K562 (cell line): ENCODE results near the gene GALNS. TPM values are rescaled to one million over a fixed set of nuclear protein-coding genes. Genes with fewer than 3 reads are reported as not detected.

ENCODE experiments used
- BRF1 ChIP-seq: IDR thresholded peaks from 3 replicates; pipeline ENCODE4 v1.6.1; 2011; ENCODE audit warnings: borderline replicate concordance, mild to moderate bottlenecking; ENCODE audit not compliant: insufficient read length; ENCODE audit errors: extremely low read depth
- CHD4 ChIP-seq: fragments of 200-600 bp; sonication (generic); IDR thresholded peaks from 3 replicates; pipeline ENCODE4 v1.6.1; 2012; ENCODE audit warnings: low read depth, mild to moderate bottlenecking, mixed read lengths, low read length, inconsistent platforms; ENCODE audit not compliant: insufficient read depth, insufficient replicate concordance, poor library complexity, severe bottlenecking
- CREBBP ChIP-seq: IDR thresholded peaks from one replicate; pipeline ENCODE4 v1.6.1; 2012; ENCODE audit warnings: low read depth, mild to moderate bottlenecking, control low read depth, inconsistent platforms, low read length
- EP400 ChIP-seq: fragments of 450-650 bp; IDR thresholded peaks from 2 replicates; pipeline ENCODE4 v1.6.1; 2017; ENCODE audit warnings: antibody characterized with exemption, mild to moderate bottlenecking, moderate library complexity
- FOXO4 ChIP-seq: fragments of 450-650 bp; formaldehyde crosslinking; IDR thresholded peaks from 2 replicates; pipeline ENCODE4 v1.4.0; 2020; ENCODE audit warnings: mild to moderate bottlenecking, moderate library complexity
- KDM5B ChIP-seq: fragments of 200-600 bp; sonication (generic); IDR thresholded peaks from 2 replicates; pipeline ENCODE4 v1.6.1; 2012; ENCODE audit warnings: low read depth, mild to moderate bottlenecking, moderate library complexity, low read length, control low read depth, inconsistent platforms; ENCODE audit not compliant: insufficient replicate concordance
- NR3C1 ChIP-seq: sonication (generic); formaldehyde crosslinking; IDR thresholded peaks from 2 replicates; pipeline ENCODE4 v1.8.1; 2022; ENCODE audit warnings: missing genetic modification reagents
- PRDM10 ChIP-seq: fragments of 450-650 bp; IDR thresholded peaks from 2 replicates; pipeline ENCODE4 v1.6.1; 2018; ENCODE audit not compliant: partially characterized antibody
- RBBP5 ChIP-seq: fragments of 200-600 bp; sonication (generic); IDR thresholded peaks from 2 replicates; pipeline ENCODE4 v1.6.1; 2012; ENCODE audit warnings: borderline replicate concordance, mild to moderate bottlenecking, low read length, control low read depth, inconsistent platforms; ENCODE audit not compliant: insufficient read depth, poor library complexity, severe bottlenecking
- SFPQ ChIP-seq: fragments of 200-400 bp; formaldehyde crosslinking; IDR thresholded peaks from 2 replicates; pipeline ENCODE4 v1.6.1; 2017; ENCODE audit warnings: mild to moderate bottlenecking, low read depth, low read length, moderate library complexity
- SLC30A9 ChIP-seq: fragments of 250-450 bp; sonication (Bioruptor Pico); IDR thresholded peaks from 2 replicates; pipeline ENCODE4 v1.8.0; 2022; ENCODE audit warnings: mild to moderate bottlenecking, moderate library complexity
- ZBTB5 ChIP-seq: fragments of 450-650 bp; IDR thresholded peaks from 2 replicates; pipeline ENCODE4 v1.6.1; 2017; ENCODE audit warnings: antibody characterized with exemption
- ZBTB7A ChIP-seq: IDR thresholded peaks from 2 replicates; pipeline ENCODE4 v1.6.1; 2011; ENCODE audit warnings: low read depth, mild to moderate bottlenecking, low read length, moderate library complexity, borderline replicate concordance; ENCODE audit not compliant: control insufficient read depth
- ZFPM2 ChIP-seq: fragments of 250-450 bp; sonication (Bioruptor Pico); IDR thresholded peaks from 2 replicates; pipeline ENCODE4 v1.5.1; 2022; ENCODE audit warnings: mild to moderate bottlenecking
- ZNF146 ChIP-seq: IDR thresholded peaks from one replicate; pipeline ENCODE4 v1.6.1; 2018; ENCODE audit warnings: missing compliant biosample characterization; ENCODE audit not compliant: unreplicated experiment
- ZNF551 ChIP-seq: fragments of 250-450 bp; sonication (Bioruptor Pico); IDR thresholded peaks from 2 replicates; pipeline ENCODE4 v1.5.0; 2021; ENCODE audit warnings: mild to moderate bottlenecking, moderate library complexity
- polyA plus RNA-seq, 8 experiments: library from polyadenylated mRNA; depleted of rRNA in 4 of 8; stranded (reverse) in 5 of 8; unstranded in 3 of 8; fragments of >200 nt; fragmentation: Nextera tagmentation in 2 of 8; fragmentation: Illumina TruSeq in 1 of 8; extraction: Ambion mirVana in 2 of 8; extraction: Trizol in 1 of 8; gene quantifications; 2 replicates each; pipeline versions ENCODE4 v1.2.1 to v1.2.3, GENCODE V29; 2011 to 2014; ENCODE audit warnings: inconsistent platforms in 1 of 8, missing spikeins in 1 of 8
- total RNA-seq, 7 experiments: library from RNA; depleted of rRNA in 6 of 7; stranded (reverse); fragments of >200 nt in 6 of 7; fragmentation: Illumina TruSeq in 2 of 7; extraction: Trizol in 2 of 7; gene quantifications; 2 replicates each; pipeline versions ENCODE4 v1.2.1 to v1.2.3, GENCODE V29; 2011 to 2021; ENCODE audit warnings: low replicate concordance in 1 of 7

The GALNS gene
- total and polyA plus RNA-seq, 9 of the 15 experiments (the other 6 are each of a cell fraction or from before 2014, with no cell fraction given) = 0.38 to 13.2 (median 4.3) TPM

GRCh38 chr16:88790312-88791211 lies 66.2 kb downstream of the GALNS start (continued):
- TF ChIP-seq PRDM10 = no peak
- TF ChIP-seq ZBTB7A = peak; percentile 73; the same call in 1 of the 2 replicates
- no peak for TF ChIP-seq ZFPM2 (CRISPR knock-in tag)
- no peak for TF ChIP-seq KDM5B
- no peak for TF ChIP-seq ZNF146 (CRISPR knock-in tag)
- TF ChIP-seq EP400 = 0 out of 2 replicates have a peak, but pooled peaks have one; percentile 13
- TF ChIP-seq FOXO4 (CRISPR knock-in tag) = no peak
- TF ChIP-seq BRF1 = no peak
- peak; percentile 28 for TF ChIP-seq RBBP5
- TF ChIP-seq SLC30A9 (CRISPR knock-in tag) = no peak
- TF ChIP-seq NR3C1 (CRISPR knock-in tag) = no peak
- no peak for TF ChIP-seq ZBTB5
- TF ChIP-seq ZNF551 = no peak
- TF ChIP-seq SFPQ = no peak
- TF ChIP-seq CREBBP = no peak
- no peak for TF ChIP-seq CHD4
